SK-N-MC (cell line): ENCODE measurements around the gene OPA1.

Experiments
- DNase-seq: peaks from one replicate; pipeline ENCODE4 v3.0.0-alpha.2; 2011; ENCODE audit warnings: low read depth, low spot score
- H3K27ac ChIP-seq: fragments of 200-600 bp; sonication (generic); 2 replicates; pipeline ENCODE4 v1.5.1; 2016; ENCODE audit warnings: mixed run types
- H3K36me3 ChIP-seq: fragments of 200-600 bp; sonication (generic); 2 replicates; pipeline ENCODE4 v1.6.1; 2017; ENCODE audit warnings: antibody characterized with exemption, low read length, mixed read lengths; ENCODE audit not compliant: insufficient read depth
- H3K4me3 ChIP-seq: fragments of 200-600 bp; sonication (generic); 2 replicates; pipeline ENCODE4 v1.5.1; 2016
- H3K9ac ChIP-seq: fragments of 200-600 bp; sonication (generic); 2 replicates; pipeline ENCODE4 v1.8.0; 2017; ENCODE audit warnings: mixed run types, mixed read lengths; ENCODE audit not compliant: insufficient read length
- H3K9me3 ChIP-seq: fragments of 200-600 bp; sonication (generic); 2 replicates; pipeline ENCODE4 v1.6.1; 2017; ENCODE audit warnings: low read depth, mild to moderate bottlenecking, antibody characterized with exemption, low read length, moderate library complexity, mixed read lengths
- EZH2 ChIP-seq: fragments of 200-600 bp; sonication (generic); IDR thresholded peaks from one replicate; pipeline ENCODE4 v1.6.1; 2017; ENCODE audit warnings: antibody characterized with exemption
- FOXP2 ChIP-seq: optimal IDR thresholded peaks from 2 replicates; pipeline ENCODE3; 2011; ENCODE audit warnings: mild to moderate bottlenecking, moderate library complexity; ENCODE audit not compliant: insufficient read depth; ENCODE audit errors: extremely low read length, control extremely low read depth
- POLR2AphosphoS5 ChIP-seq: IDR thresholded peaks from 2 replicates; pipeline ENCODE4 v1.6.1; 2012; ENCODE audit warnings: mild to moderate bottlenecking, low read depth, low read length, borderline replicate concordance

The OPA1 gene

DNA sequence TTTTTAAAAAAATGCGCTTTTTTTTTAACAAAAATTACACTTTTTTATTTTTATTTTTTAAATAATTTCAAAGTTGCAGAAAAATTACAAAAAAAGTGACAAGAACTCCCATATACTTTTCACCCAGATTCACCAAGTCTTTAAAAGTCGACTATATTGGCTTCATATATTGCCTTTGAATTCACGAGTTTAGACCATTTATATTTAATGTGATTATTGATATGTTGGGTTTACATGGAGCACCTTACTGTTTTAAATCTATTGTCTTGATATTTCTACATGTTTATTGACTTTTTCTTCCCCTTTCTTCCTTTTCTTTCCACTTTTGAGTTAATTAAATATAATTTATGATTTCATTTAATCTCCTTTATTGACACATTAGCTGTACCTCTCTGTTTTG is 127.2 kb downstream of the OPA1 start:
- H3K27ac ChIP-seq: no peak overlapping the region
- H3K9ac ChIP-seq: no peak overlapping the region
- TF ChIP-seq EZH2 (no peak), FOXP2 (no peak), POLR2AphosphoS5 (no peak)
- no peaks in the 10 kb centered on the region for H3K9me3 ChIP-seq
- no peak overlapping the region for H3K4me3 ChIP-seq
- no peak for DNase-seq
- H3K36me3 ChIP-seq: no peaks in the 10 kb centered on the region

DNA sequence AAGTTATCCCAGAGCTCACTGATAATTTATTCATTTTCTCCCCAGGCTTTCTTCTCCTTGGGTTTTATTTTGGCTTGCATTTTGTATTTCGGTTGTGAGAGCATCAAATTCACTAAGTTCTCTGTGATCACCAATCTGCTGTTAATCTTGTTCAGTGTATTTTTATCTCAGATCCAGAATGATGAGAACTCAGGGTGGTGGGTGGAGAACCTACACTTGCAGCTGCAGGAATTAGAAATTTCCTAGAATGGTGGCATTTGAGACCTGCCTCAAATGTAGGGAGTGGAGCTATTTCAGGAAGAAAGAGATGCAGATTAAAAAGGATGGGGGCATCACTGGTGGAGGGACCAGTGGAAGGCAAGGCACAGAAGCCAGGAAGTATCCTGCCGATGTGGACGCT is 129.6 kb downstream of the OPA1 start:
- Histone ChIP-seq H3K9ac (no peak overlapping the region), H3K9me3 (no peaks in the 10 kb centered on the region), H3K36me3 (no peaks in the 10 kb centered on the region), H3K27ac (no peak overlapping the region), H3K4me3 (no peak overlapping the region)
- TF ChIP-seq FOXP2 (no peak), POLR2AphosphoS5 (no peak), EZH2 (no peak)
- DNase-seq: no peak

DNA sequence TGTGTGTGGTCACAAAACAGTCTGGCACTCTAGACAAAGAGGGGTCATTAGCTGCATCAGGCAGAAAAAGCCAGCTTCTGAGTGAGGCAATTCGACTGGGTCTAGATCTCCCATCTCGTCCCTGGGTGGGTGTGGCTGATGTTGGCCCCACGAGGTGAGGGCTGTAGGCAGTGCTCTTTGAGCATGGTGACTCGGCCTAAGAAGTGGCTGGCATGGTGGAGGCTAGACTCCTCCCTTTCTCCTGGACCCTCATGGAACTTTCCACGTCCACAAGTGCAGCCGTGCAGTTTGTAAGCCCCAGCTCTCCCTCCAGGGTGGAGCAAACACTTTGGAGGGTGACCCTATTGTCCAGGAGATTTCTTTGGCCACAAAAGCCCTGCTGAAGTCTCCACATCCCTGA is 134.1 kb downstream of the OPA1 start:
- TF ChIP-seq EZH2 (no peak), POLR2AphosphoS5 (no peak), FOXP2 (no peak)
- DNase-seq: no peak

DNA sequence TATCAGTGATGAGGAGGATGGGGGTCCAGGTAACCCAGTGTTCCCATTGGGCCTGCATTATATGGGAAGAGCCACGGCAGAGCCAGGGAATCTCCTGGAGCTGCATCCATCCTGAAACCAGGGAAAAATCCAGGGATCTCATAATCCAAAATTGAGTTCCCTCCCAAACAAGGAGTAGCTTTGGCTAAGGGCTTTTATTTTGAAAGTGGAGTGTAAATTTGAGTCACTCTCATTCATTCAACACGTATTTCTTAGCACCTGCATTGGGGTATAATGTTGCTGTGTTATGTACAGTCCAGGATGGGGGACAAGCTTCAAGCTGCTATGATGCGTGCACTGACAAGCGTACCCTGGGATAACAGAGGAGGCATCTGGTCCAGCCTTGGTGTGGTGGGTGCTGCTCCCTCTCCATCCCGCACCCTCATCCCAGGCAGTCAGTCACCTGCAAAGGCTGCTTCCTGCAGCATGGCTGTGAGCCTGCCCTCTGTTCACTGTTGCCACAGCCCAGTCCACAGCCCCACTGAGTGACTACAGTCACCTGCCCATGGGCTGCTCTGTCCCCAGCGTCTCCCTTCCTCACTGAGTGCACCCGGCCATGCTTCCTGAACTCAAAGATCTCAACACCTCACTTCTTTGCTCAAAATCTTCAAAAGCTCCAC is 135.6 kb downstream of the OPA1 start:
- TF ChIP-seq EZH2 (no peak), FOXP2 (no peak), POLR2AphosphoS5 (no peak)
- no peak for DNase-seq

More for the DNA sequence above, 134.1 kb downstream of the OPA1 start:
- Histone ChIP-seq H3K27ac (no peak overlapping the region), H3K4me3 (no peak overlapping the region), H3K9me3 (no peaks in the 10 kb centered on the region), H3K36me3 (no peaks in the 10 kb centered on the region), H3K9ac (no peak overlapping the region)

DNA sequence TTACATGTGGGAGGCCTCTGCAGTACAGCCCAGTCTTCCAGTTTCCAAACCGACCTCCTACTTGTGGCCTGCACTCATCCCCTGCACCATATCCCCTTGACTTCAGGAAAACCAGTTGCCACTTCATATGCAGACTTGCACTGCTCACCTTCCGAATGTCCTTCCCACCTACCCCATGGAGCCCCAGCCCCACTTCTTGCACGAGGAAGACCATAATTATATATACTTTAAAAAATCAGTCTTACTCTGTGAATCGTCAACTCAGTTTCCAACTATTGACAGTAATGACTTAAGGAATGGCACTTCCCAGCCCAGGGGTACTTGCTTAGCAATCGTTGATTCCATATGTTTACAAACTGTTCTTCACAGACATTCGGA is 136.1 kb downstream of the OPA1 start:
- TF ChIP-seq EZH2: no peak
- no peak for TF ChIP-seq FOXP2
- TF ChIP-seq POLR2AphosphoS5: no peak

More for the DNA sequence above, 135.6 kb downstream of the OPA1 start:
- H3K4me3 ChIP-seq: no peak overlapping the region
- H3K27ac ChIP-seq: no peak overlapping the region
- no peaks in the 10 kb centered on the region for H3K9me3 ChIP-seq
- no peak overlapping the region for H3K9ac ChIP-seq
- no peaks in the 10 kb centered on the region for H3K36me3 ChIP-seq

DNA sequence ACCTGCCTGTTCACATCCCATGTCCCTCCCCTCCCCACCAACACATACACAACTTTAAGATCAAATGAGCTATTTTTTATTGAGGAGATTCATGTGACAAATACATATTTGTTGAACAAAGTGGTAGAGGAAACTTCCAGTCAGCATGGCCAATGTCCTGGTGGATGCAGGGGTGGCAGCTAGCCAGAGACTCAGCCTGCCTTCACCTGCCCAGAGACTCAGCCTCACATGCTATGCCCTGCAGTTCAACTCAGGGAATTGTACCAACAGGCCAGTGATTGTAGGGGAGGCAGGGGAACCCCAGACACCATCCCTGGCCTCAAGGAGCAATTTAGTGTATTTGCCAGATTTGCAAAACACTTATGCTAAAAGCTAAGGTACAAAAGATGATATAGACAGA is 136.6 kb downstream of the OPA1 start:
- no peak for TF ChIP-seq EZH2
- no peak for TF ChIP-seq POLR2AphosphoS5
- Histone ChIP-seq H3K4me3 (no peak overlapping the region), H3K36me3 (no peaks in the 10 kb centered on the region), H3K9me3 (no peaks in the 10 kb centered on the region), H3K9ac (no peak overlapping the region), H3K27ac (no peak overlapping the region)
- no peak for DNase-seq

More for the DNA sequence above, 136.1 kb downstream of the OPA1 start:
- Histone ChIP-seq H3K9ac (no peak overlapping the region), H3K4me3 (no peak overlapping the region), H3K9me3 (no peaks in the 10 kb centered on the region), H3K36me3 (no peaks in the 10 kb centered on the region), H3K27ac (no peak overlapping the region)
- DNase-seq: no peak

DNA sequence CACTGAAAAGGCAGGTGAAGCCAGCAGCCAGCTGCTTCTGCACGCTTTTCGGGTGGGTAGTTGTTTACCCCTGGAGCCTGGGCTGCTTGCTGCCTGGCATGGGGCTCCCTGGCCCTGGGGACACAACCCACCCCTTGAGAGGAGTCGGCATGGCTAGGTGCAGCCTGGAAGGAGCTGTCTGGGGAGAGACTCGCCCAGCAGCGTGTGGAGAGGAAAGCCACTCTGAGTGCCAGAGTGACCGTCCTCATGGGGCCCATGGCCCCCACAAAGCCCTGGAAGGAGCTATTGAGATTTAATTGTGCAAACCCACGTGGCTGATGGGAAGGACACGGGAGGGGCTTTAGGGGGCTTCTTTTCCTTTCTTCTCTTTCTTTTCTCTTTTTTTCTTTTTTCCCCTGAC is 137.5 kb downstream of the OPA1 start:
- TF ChIP-seq FOXP2 (no peak), POLR2AphosphoS5 (no peak), EZH2 (no peak)
- Histone ChIP-seq H3K4me3 (no peak overlapping the region), H3K9ac (no peak overlapping the region), H3K27ac (no peak overlapping the region), H3K9me3 (no peaks in the 10 kb centered on the region), H3K36me3 (no peaks in the 10 kb centered on the region)
- DNase-seq: no peak

DNA sequence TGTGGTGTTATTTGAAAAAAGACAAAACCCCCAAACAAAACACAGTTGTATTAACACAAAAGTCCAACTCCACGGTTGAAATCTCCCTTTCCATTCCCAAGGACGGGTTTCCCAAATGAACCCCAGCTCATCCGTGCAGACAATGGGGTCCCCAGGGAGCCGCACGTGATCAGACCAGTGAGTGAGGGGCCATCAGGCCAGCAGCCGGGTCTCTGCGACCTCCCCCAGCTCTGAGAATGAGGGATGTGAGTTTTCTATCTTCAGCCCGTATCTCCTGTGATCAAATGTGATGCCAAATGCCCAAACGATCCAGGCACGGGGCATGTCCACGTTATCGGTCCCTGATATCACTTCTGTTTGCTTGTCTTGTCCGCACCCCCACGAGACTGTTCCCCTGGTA is 138.0 kb downstream of the OPA1 start:
- DNase-seq: no peak
- Histone ChIP-seq H3K9ac (no peak overlapping the region), H3K4me3 (no peak overlapping the region), H3K27ac (no peak overlapping the region), H3K9me3 (no peaks in the 10 kb centered on the region), H3K36me3 (no peaks in the 10 kb centered on the region)
- TF ChIP-seq FOXP2: no peak
- TF ChIP-seq EZH2: no peak
- no peak for TF ChIP-seq POLR2AphosphoS5

DNA sequence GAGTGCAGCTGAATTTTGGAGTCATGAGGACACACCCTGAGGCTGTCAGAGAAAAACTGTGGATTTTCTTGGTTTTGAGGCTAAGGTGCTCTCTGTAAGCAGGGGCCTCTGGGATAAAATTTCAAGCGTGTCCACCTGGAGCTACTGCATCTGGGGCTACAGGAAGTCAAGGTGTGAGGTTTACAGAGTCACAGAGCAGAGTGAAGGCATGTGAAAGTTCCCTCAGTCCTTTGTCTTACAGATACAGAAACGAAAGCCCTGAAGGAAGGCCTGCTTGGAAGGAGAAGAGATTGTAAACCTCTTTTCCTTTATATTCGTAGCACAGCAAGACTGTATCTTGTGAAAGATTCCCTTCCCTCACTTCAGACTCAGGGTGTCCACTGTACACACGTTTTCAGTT is 138.6 kb downstream of the OPA1 start:
- no peak for DNase-seq
- TF ChIP-seq FOXP2 (no peak), EZH2 (no peak), POLR2AphosphoS5 (no peak)
- H3K27ac ChIP-seq: no peak overlapping the region
- H3K9me3 ChIP-seq: no peaks in the 10 kb centered on the region
- no peak overlapping the region for H3K4me3 ChIP-seq
- H3K36me3 ChIP-seq: no peaks in the 10 kb centered on the region
- no peak overlapping the region for H3K9ac ChIP-seq
